GM12878 (cell line): ENCODE results near the gene SAC3D1. TPM values are rescaled to one million over a fixed set of nuclear protein-coding genes. Genes with fewer than 3 reads are reported as not detected.
A peak's percentile ranks its signal among the peaks of the same experiment; 100 is the strongest.

ENCODE experiments used
- BACH1 ChIP-seq: fragments of 450-650 bp; IDR thresholded peaks from 2 replicates; pipeline ENCODE4 v1.6.1; 2017; ENCODE audit warnings: mild to moderate bottlenecking, borderline replicate concordance
- BCL11A ChIP-seq: IDR thresholded peaks from 2 replicates; pipeline ENCODE4 v1.6.1; 2011; ENCODE audit warnings: low read depth, low read length
- CBFB ChIP-seq: IDR thresholded peaks from 2 replicates; pipeline ENCODE4 v1.6.1; 2016; ENCODE audit warnings: antibody characterized with exemption, low read depth
- CBX3 ChIP-seq: fragments of 200-600 bp; sonication (generic); IDR thresholded peaks from 2 replicates; pipeline ENCODE4 v1.6.1; 2016; ENCODE audit warnings: low read depth, borderline replicate concordance
- CREM ChIP-seq: IDR thresholded peaks from 2 replicates; pipeline ENCODE4 v1.6.1; 2014; ENCODE audit warnings: antibody characterized with exemption, low read depth
- EP300 ChIP-seq, 2 experiments: fragments of 150-350 bp in 1 of 2; IDR thresholded peaks; 2 replicates each; pipeline ENCODE4 v1.6.1; 2011 to 2012; ENCODE audit warnings: low read depth in 2 of 2, low read length in 2 of 2, borderline replicate concordance in 1 of 2, improper control_type of control experiment in 1 of 2, inconsistent platforms in 1 of 2; ENCODE audit not compliant: control insufficient read depth in 1 of 2
- FOS ChIP-seq: IDR thresholded peaks from 3 replicates; pipeline ENCODE4 v1.6.1; 2011; ENCODE audit warnings: borderline replicate concordance; ENCODE audit not compliant: insufficient read length; ENCODE audit errors: extremely low read depth
- IKZF2 ChIP-seq, 2 experiments: fragments of 450-650 bp; IDR thresholded peaks; 2 replicates each; pipeline ENCODE4 v1.6.1; 2017; ENCODE audit warnings: mild to moderate bottlenecking in 2 of 2, moderate library complexity in 2 of 2
- KAT2A ChIP-seq: conservative IDR thresholded peaks from 2 replicates; pipeline ENCODE4 v1.6.1; 2011; ENCODE audit warnings: low read depth, low read length; ENCODE audit not compliant: control insufficient read depth
- KDM1A ChIP-seq: fragments of 200-600 bp; sonication (generic); IDR thresholded peaks from 2 replicates; pipeline ENCODE4 v1.6.1; 2016; ENCODE audit warnings: borderline replicate concordance
- MXI1 ChIP-seq: fragments of 150-350 bp; IDR thresholded peaks from 2 replicates; pipeline ENCODE4 v1.6.1; 2011; ENCODE audit warnings: low read depth, mild to moderate bottlenecking, inconsistent platforms, low read length, improper control_type of control experiment
- MYC ChIP-seq: IDR thresholded peaks from 2 replicates; pipeline ENCODE4 v1.6.1; 2011; ENCODE audit warnings: mild to moderate bottlenecking, low read length, moderate library complexity, inconsistent platforms; ENCODE audit not compliant: insufficient read depth, insufficient replicate concordance, insufficient read length, severe bottlenecking
- NBN ChIP-seq: fragments of 450-650 bp; IDR thresholded peaks from 2 replicates; pipeline ENCODE4 v1.6.1; 2016
- RUNX3 ChIP-seq: IDR thresholded peaks from 2 replicates; pipeline ENCODE4 v1.6.1; 2012; ENCODE audit warnings: low read length, inconsistent platforms
- SREBF1 ChIP-seq: IDR thresholded peaks from 2 replicates; pipeline ENCODE4 v1.6.1; 2012; ENCODE audit warnings: mild to moderate bottlenecking, low read length
- STAT1 ChIP-seq: fragments of 450-650 bp; conservative IDR thresholded peaks from 2 replicates; pipeline ENCODE4 v1.6.1; 2014; ENCODE audit warnings: antibody characterized with exemption, mild to moderate bottlenecking
- YY1 ChIP-seq: IDR thresholded peaks from 2 replicates; pipeline ENCODE4 v1.6.1; 2011; ENCODE audit warnings: low read depth, mild to moderate bottlenecking, low read length
- polyA plus RNA-seq, 11 experiments: library from polyadenylated mRNA; depleted of rRNA in 4 of 11; unstranded in 6 of 11; stranded (reverse) in 5 of 11; fragments of >200 nt; fragmentation: Nextera tagmentation in 4 of 11; fragmentation: Illumina TruSeq in 1 of 11; extraction: Ambion mirVana in 4 of 11; extraction: Trizol in 1 of 11; gene quantifications; 1 replicate in 1 of 11; 2 replicates in 10 of 11; pipeline versions ENCODE4 v1.2.1 to v1.2.3, GENCODE V29; 2011 to 2016; ENCODE audit warnings: inconsistent platforms in 2 of 11, missing spikeins in 2 of 11, low read depth in 1 of 11
- total RNA-seq, 4 experiments: library from RNA; depleted of rRNA in 3 of 4; stranded (reverse); fragments of >200 nt in 3 of 4; fragmentation: Illumina TruSeq in 1 of 4; extraction: Trizol in 1 of 4; gene quantifications; 2 replicates each; pipeline versions ENCODE4 v1.2.1 to v1.2.3, GENCODE V29; 2013 to 2021
- TF ChIP-seq, protein P1 (sequence below): fragments of 450-650 bp; IDR thresholded peaks from 2 replicates; pipeline ENCODE4 v1.6.1; 2017; ENCODE audit warnings: mild to moderate bottlenecking, moderate library complexity
- TF ChIP-seq, protein P2 (sequence below): fragments of 150-350 bp; IDR thresholded peaks from 2 replicates; pipeline ENCODE4 v1.6.1; 2014; ENCODE audit warnings: mild to moderate bottlenecking, low read depth, low read length
- TF ChIP-seq, protein P3 (sequence below): fragments of 450-650 bp; formaldehyde crosslinking; IDR thresholded peaks from 2 replicates; pipeline ENCODE4 v1.5.0; 2022; ENCODE audit warnings: mild to moderate bottlenecking, missing genetic modification characterization

The SAC3D1 gene
- total and polyA plus RNA-seq, 10 of the 15 experiments (the other 5 are each of a cell fraction or from before 2014, with no cell fraction given), result 0.16 to 44.6 (median 12.1) TPM

DNA sequence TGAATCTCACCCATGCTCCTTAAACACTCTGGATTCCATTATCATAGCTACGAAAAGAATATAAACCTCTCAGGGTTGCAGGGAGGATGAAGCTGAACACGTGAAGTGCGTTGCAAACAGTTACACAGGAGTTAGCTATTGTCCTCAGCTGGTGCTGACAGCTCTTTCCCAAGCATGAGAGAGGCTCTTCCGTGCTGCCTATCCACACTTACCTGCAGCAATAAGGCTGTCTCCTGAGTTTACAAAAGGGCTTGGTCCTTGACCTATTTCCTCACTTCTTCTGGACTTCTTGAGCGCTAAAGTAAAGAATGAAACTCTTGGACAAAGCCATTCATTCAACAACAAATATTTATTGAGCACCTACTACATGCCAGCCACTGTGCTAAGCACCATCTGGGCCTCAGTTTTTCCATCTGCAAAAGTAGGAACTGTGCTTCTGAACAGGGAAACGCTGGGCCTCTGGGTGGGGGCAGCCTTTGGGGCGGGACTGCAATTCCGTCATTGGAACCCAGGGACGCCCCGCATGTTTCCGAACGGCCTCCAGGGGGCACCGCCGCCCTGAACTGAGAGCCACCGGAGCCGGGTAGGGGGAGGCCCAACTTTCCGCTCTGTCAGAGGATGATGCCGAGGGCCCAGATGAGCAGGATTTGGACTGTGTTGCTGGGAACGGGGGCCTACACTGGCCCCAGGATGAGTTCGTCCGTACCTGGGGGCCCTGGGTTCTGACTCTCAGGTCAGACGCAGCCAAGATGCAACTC lies 27.7 kb upstream of the SAC3D1 start (continued):
- TF ChIP-seq, protein P1, sequence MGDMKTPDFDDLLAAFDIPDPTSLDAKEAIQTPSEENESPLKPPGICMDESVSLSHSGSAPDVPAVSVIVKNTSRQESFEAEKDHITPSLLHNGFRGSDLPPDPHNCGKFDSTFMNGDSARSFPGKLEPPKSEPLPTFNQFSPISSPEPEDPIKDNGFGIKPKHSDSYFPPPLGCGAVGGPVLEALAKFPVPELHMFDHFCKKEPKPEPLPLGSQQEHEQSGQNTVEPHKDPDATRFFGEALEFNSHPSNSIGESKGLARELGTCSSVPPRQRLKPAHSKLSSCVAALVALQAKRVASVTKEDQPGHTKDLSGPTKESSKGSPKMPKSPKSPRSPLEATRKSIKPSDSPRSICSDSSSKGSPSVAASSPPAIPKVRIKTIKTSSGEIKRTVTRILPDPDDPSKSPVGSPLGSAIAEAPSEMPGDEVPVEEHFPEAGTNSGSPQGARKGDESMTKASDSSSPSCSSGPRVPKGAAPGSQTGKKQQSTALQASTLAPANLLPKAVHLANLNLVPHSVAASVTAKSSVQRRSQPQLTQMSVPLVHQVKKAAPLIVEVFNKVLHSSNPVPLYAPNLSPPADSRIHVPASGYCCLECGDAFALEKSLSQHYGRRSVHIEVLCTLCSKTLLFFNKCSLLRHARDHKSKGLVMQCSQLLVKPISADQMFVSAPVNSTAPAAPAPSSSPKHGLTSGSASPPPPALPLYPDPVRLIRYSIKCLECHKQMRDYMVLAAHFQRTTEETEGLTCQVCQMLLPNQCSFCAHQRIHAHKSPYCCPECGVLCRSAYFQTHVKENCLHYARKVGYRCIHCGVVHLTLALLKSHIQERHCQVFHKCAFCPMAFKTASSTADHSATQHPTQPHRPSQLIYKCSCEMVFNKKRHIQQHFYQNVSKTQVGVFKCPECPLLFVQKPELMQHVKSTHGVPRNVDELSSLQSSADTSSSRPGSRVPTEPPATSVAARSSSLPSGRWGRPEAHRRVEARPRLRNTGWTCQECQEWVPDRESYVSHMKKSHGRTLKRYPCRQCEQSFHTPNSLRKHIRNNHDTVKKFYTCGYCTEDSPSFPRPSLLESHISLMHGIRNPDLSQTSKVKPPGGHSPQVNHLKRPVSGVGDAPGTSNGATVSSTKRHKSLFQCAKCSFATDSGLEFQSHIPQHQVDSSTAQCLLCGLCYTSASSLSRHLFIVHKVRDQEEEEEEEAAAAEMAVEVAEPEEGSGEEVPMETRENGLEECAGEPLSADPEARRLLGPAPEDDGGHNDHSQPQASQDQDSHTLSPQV, result 0 out of 2 replicates have a peak, but pooled peaks have one; percentile 29
- TF ChIP-seq YY1, result 0 out of 2 replicates have a peak, but pooled peaks have one; percentile 49
- no peak for TF ChIP-seq FOS
- TF ChIP-seq RUNX3, result no peak
- no peak for TF ChIP-seq MYC
- TF ChIP-seq MXI1, result no peak
- TF ChIP-seq IKZF2 (IDR thresholded peaks at IDR 0.05), result peak; percentile 37 to 40
- 0 out of 2 replicates have a peak, but pooled peaks have one; percentile 9 for TF ChIP-seq BCL11A
- TF ChIP-seq BACH1, result no peak
- TF ChIP-seq CBX3, result no peak
- TF ChIP-seq CBFB, result no peak; the same call in 1 of the 2 replicates
- TF ChIP-seq, protein P2, sequence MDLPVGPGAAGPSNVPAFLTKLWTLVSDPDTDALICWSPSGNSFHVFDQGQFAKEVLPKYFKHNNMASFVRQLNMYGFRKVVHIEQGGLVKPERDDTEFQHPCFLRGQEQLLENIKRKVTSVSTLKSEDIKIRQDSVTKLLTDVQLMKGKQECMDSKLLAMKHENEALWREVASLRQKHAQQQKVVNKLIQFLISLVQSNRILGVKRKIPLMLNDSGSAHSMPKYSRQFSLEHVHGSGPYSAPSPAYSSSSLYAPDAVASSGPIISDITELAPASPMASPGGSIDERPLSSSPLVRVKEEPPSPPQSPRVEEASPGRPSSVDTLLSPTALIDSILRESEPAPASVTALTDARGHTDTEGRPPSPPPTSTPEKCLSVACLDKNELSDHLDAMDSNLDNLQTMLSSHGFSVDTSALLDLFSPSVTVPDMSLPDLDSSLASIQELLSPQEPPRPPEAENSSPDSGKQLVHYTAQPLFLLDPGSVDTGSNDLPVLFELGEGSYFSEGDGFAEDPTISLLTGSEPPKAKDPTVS, result no peak; the same call in 1 of the 2 replicates
- peak; percentile 35; the same call in 1 of the 2 replicates for TF ChIP-seq CREM
- peak; percentile 94 for TF ChIP-seq NBN
- TF ChIP-seq, protein P3, sequence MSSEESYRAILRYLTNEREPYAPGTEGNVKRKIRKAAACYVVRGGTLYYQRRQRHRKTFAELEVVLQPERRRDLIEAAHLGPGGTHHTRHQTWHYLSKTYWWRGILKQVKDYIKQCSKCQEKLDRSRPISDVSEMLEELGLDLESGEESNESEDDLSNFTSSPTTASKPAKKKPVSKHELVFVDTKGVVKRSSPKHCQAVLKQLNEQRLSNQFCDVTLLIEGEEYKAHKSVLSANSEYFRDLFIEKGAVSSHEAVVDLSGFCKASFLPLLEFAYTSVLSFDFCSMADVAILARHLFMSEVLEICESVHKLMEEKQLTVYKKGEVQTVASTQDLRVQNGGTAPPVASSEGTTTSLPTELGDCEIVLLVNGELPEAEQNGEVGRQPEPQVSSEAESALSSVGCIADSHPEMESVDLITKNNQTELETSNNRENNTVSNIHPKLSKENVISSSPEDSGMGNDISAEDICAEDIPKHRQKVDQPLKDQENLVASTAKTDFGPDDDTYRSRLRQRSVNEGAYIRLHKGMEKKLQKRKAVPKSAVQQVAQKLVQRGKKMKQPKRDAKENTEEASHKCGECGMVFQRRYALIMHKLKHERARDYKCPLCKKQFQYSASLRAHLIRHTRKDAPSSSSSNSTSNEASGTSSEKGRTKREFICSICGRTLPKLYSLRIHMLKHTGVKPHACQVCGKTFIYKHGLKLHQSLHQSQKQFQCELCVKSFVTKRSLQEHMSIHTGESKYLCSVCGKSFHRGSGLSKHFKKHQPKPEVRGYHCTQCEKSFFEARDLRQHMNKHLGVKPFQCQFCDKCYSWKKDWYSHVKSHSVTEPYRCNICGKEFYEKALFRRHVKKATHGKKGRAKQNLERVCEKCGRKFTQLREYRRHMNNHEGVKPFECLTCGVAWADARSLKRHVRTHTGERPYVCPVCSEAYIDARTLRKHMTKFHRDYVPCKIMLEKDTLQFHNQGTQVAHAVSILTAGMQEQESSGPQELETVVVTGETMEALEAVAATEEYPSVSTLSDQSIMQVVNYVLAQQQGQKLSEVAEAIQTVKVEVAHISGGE (CRISPR knock-in tag), result no peak
- TF ChIP-seq SREBF1, result no peak
- no peak; a peak in 1 of 4 replicates for TF ChIP-seq EP300 (IDR thresholded peaks at IDR 0.05; ENCODE audit: borderline replicate concordance in 1 of 2, control insufficient read depth in 1 of 2, low read depth in 2 of 2, low read length in 2 of 2)
- TF ChIP-seq KDM1A, result no peak
- TF ChIP-seq STAT1, result 0 out of 2 replicates have a peak, but pooled peaks have one; percentile 71
- no peak for TF ChIP-seq KAT2A
